Nephron (organoid): ENCODE data around the gene TTC19.

ENCODE experiments used
- H3K27ac Mint-ChIP-seq, 3 experiments: 2 replicates each; pipeline ENCODE4 v1.8.0; 2020; ENCODE audit warnings: mixed read lengths in 3 of 3, mild to moderate bottlenecking in 2 of 3, moderate library complexity in 1 of 3
- H3K27me3 Mint-ChIP-seq: 2 replicates; pipeline ENCODE4 v1.8.0; 2021; ENCODE audit warnings: low read depth, mild to moderate bottlenecking, moderate library complexity, mixed read lengths
- H3K36me3 Mint-ChIP-seq: 2 replicates; pipeline ENCODE4 v1.8.0; 2020; ENCODE audit warnings: low read depth, mixed read lengths
- H3K4me1 Mint-ChIP-seq: 2 replicates; pipeline ENCODE4 v1.8.0; 2020; ENCODE audit warnings: mixed read lengths
- H3K4me3 Mint-ChIP-seq, 3 experiments: 2 replicates each; pipeline ENCODE4 v1.8.0; 2020; ENCODE audit warnings: mild to moderate bottlenecking in 3 of 3, mixed read lengths in 3 of 3, moderate library complexity in 2 of 3
- H3K9me3 Mint-ChIP-seq: 2 replicates; pipeline ENCODE4 v1.8.0; 2020; ENCODE audit warnings: mixed read lengths
- CTCF ChIP-seq, 3 experiments: fragments of 200-600 bp; sonication (generic); IDR thresholded peaks; one replicate each; pipeline ENCODE4 v1.5.0; 2021; ENCODE audit warnings: antibody characterized with exemption in 3 of 3; ENCODE audit not compliant: unreplicated experiment in 3 of 3

TTC19 gene

GRCh38 chr17:16025202-16025601 lies 25.6 kb downstream of the TTC19 start:
- no peak overlapping the region for H3K4me3 Mint-ChIP-seq
- no peak for TF ChIP-seq CTCF (IDR thresholded peaks at IDR 0.05; ENCODE audit: unreplicated experiment in 3 of 3)
- no peaks in the 10 kb centered on the region for H3K4me1 Mint-ChIP-seq
- no peaks in the 10 kb centered on the region for H3K9me3 Mint-ChIP-seq
- H3K36me3 Mint-ChIP-seq: peaks cover 82% of the 10 kb centered on the region
- no peak overlapping the region for H3K27ac Mint-ChIP-seq
- H3K27me3 Mint-ChIP-seq: no peaks in the 10 kb centered on the region

GRCh38 chr17:16026895-16027294 lies 27.3 kb downstream of the TTC19 start:
- H3K9me3 Mint-ChIP-seq: no peaks in the 10 kb centered on the region
- no peak overlapping the region for H3K4me3 Mint-ChIP-seq
- H3K36me3 Mint-ChIP-seq: peaks cover 87% of the 10 kb centered on the region
- no peaks in the 10 kb centered on the region for H3K4me1 Mint-ChIP-seq
- H3K27ac Mint-ChIP-seq: no peak overlapping the region
- TF ChIP-seq CTCF (IDR thresholded peaks at IDR 0.05; ENCODE audit: unreplicated experiment in 3 of 3): no peak
- H3K27me3 Mint-ChIP-seq: no peaks in the 10 kb centered on the region

DNA sequence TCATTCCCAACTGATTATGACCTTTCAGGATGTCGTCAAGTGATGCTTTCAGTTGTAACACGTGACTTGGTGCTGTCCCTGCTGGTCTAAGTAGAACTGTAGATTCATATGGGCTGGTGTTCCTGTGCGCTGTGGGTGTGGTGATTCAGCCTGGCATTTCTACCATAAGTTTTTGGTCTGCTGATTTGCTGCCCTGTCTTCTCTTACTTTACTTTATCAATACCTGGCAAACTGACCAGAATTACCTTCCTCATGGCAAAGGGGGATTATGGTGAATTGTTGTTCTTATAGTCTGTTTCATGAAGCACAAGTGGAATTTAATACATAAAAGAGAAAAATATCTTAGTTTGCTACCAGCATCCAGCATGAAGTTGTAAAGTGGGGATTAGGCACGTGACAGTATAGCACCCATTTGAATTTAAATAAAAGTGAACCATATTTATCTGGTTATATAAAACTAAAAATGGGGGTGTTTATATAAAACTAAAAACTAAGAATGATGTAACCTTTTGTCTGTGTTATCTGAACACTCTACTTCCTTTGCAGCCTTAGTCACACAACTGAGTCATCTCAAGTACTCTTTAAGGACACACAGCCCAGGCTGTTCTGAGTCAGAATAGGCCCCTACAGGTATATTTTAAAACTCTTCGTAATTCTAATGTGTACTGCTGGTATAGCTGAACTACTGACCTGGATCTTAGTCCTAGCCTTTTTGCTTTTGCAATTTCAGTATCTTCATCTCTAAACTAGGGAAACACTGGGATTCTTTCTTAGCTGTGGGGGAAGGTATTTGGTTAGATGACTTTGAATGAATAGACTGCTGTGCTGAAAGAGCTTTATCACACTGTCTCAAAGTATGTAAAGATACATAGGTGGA lies 28.3 kb downstream of the TTC19 start:
- TF ChIP-seq CTCF (IDR thresholded peaks at IDR 0.05; ENCODE audit: unreplicated experiment in 3 of 3): no peak
- H3K27ac Mint-ChIP-seq: no peak overlapping the region
- no peaks in the 10 kb centered on the region for H3K4me1 Mint-ChIP-seq
- H3K4me3 Mint-ChIP-seq: no peak overlapping the region
- H3K9me3 Mint-ChIP-seq: no peaks in the 10 kb centered on the region
- no peaks in the 10 kb centered on the region for H3K27me3 Mint-ChIP-seq
- H3K36me3 Mint-ChIP-seq: peaks cover 90% of the 10 kb centered on the region

DNA sequence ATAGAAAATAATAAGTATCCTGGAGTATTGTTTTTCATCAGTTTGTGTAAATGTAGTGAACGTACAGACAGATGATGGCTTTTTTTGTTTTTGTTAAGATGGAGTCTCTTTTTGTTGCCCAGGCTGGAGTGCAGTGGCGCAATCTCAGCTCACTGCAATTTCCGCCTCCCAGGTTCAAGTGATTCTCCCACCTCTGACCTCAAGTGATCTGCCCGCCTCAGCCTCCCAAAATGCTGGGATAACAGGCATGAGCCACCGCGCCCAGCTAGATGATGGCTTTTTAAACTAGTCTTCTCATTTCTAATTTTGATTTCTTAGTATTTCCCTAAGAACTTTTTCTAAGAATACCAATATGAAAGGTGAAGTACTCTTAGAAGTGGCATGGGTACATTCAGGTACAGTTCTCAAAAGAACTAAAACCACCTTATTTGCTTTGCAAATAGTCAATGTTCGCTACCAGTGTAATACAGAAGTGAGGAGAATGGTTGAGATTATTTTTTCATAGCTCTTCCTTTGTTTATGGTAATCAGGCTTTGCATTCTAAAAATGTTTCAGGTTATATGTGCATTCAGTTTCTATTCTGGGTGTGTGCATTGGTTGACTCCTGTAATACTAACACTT lies 34.2 kb downstream of the TTC19 start:
- Mint-ChIP-seq H3K4me1 (no peaks in the 10 kb centered on the region), H3K27me3 (no peaks in the 10 kb centered on the region), H3K9me3 (no peaks in the 10 kb centered on the region), H3K27ac (no peak overlapping the region), H3K36me3 (peaks cover 96% of the 10 kb centered on the region), H3K4me3 (no peak overlapping the region)
- TF ChIP-seq CTCF (IDR thresholded peaks at IDR 0.05; ENCODE audit: unreplicated experiment in 3 of 3): no peak

DNA sequence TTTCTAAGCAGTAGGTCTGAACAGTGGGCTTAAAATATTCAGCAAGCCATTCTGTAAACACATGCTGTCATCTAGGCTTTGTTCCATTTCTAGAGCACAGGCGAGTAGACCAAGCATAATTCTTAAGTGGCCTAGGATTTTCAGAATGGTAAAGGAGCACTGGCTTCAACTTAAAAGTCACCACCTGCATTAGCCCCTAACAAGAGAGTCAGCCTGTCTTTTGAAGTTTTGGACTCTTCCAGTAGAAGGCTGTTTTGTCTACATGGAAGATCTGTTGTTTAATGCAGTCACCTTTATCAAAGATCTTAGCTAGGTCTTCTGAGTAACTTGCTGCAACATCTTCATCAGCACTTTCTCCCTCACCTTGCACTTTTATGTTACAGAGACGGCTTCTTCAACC lies 36.6 kb downstream of the TTC19 start:
- H3K36me3 Mint-ChIP-seq: peaks cover 91% of the 10 kb centered on the region
- no peak overlapping the region for H3K4me3 Mint-ChIP-seq
- no peak overlapping the region for H3K27ac Mint-ChIP-seq
- H3K27me3 Mint-ChIP-seq: no peaks in the 10 kb centered on the region
- TF ChIP-seq CTCF (IDR thresholded peaks at IDR 0.05; ENCODE audit: unreplicated experiment in 3 of 3): no peak
- no peaks in the 10 kb centered on the region for H3K4me1 Mint-ChIP-seq
- no peaks in the 10 kb centered on the region for H3K9me3 Mint-ChIP-seq
